Measurements from ENCODE around the gene PAK4. TPM values are rescaled to one million over a fixed set of nuclear protein-coding genes. Genes with fewer than 3 reads are reported as not detected.
A peak's percentile ranks its signal among the peaks of the same experiment; 100 is the strongest.

The PAK4 gene
- total and polyA plus RNA-seq, 2 of the 13 experiments (the other 11 are each of a cell fraction or from before 2014, with no cell fraction given): 9.5 to 17.8 TPM

DNA sequence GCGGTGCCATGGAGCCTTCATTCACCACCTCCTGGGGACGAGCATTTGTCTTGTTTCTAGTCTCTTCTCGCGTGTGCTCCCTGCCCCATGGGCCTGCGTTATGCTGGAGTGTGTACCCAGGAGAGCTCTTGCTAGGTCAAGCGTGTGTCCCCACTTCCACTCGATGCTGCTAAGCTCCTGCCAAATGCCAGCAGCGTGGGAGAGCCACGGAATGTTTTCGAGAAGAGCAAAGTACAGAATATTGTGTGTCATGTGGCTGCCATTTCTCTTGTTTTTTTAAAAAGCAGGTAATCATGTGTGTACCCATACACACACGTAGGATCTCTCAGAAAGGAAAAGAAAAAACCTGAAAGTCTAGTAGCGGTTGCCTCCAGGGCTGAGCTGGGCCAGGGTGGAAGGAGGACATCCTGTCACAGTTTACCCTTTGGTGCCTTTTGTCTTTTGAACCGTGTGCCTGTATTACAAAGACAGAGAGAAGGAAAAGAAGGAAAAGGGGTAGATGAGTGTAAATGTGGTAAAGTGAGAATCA, 28.6 kb downstream of the PAK4 start (continued):
- TF ChIP-seq, protein P1, sequence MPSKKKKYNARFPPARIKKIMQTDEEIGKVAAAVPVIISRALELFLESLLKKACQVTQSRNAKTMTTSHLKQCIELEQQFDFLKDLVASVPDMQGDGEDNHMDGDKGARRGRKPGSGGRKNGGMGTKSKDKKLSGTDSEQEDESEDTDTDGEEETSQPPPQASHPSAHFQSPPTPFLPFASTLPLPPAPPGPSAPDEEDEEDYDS (CRISPR knock-in tag; IDR thresholded peaks at IDR 0.05): no peak
- TF ChIP-seq YEATS2 (CRISPR knock-in tag; IDR thresholded peaks at IDR 0.05; ENCODE audit: borderline replicate concordance) (no peak), ZNF891 (CRISPR knock-in tag; IDR thresholded peaks at IDR 0.05) (no peak)

DNA sequence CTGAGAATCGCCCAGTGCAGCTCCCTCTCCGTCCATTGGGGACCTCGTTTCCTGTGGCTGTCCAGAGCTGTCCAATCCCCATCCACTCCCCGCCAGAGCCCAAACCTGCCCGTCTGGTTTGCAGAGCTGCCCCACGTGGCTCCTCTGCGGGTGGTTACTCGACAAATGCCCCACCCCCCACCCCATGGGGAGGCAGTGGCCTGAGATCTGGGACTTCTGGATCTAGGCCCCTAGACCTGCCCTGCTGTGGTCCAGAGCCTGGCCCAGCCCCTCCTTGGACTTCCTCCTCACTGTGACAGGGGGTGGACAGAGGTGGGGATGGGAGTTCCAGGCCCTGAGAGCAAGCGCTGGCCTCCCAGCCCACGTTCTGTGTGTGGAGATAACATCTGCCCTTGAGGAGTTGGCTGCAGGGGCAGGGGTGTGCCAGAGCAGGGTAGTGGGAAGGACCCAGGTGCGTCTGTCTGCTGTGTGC, 29.1 kb downstream of the PAK4 start:
- no peaks in the 10 kb centered on the region for H3K9me3 ChIP-seq (ENCODE audit: low read length)
- in situ Hi-C loops (cut with HindIII; ENCODE audit: extremely low pct_ligation_motif_present, low pct_unique_long_range_greater_than_20kb): no loop called here
- H3K27me3 ChIP-seq (ENCODE audit: control insufficient read depth in 1 of 2, insufficient read depth in 2 of 2, low read length in 2 of 2): no peaks in the 10 kb centered on the region
- intact Hi-C loops (cut with micrococcal nuclease; ENCODE audit: unreplicated experiment): loop anchor here (5.0 kb wide), 1 partner anchor 32 kb away; no protein-coding TSS in a partner anchor
- no peak overlapping the region for H3K27ac ChIP-seq (ENCODE audit: extremely low read length, insufficient read depth, low read length)
- no peak overlapping the region for H2AFZ ChIP-seq (ENCODE audit: low read length)
- BruUV-seq (replicated peaks): no TSS peak
- no peak overlapping the region for H3K4me3 ChIP-seq (replicated peaks in 1 of 3; ENCODE audit: insufficient read depth in 1 of 3, low read depth in 2 of 3, low read length in 3 of 3)
- no peak overlapping the region for H3K9ac ChIP-seq (ENCODE audit: insufficient read depth, low read depth, low read length)
- peaks cover 1 to 9% of the 10 kb centered on the region in 2 experiments; a peak in 1 of 5 replicates for H3K36me3 ChIP-seq (replicated peaks in 1 of 2; ENCODE audit: control insufficient read depth in 1 of 2, insufficient read depth in 2 of 2, low read length in 2 of 2)
- ATAC-seq (peak; percentile 56), FAIRE-seq (no peak), DNase-seq (ENCODE audit: low spot score) (no peak)
- CTCF ChIA-PET (ENCODE audit: low intra/inter-chr PET ratio, low total read pairs): no interaction called here
- POLR2A ChIA-PET: interaction anchor here (0.7 to 3.6 kb wide), 2 partner anchors 9 to 11 kb away, joined by 3 to 26 read pairs; no protein-coding TSS in a partner anchor
- no peak overlapping the region for H3K4me2 ChIP-seq (ENCODE audit: low read depth, low read length)
- TF ChIP-seq ETV5 (CRISPR knock-in tag; IDR thresholded peaks at IDR 0.05; ENCODE audit: borderline replicate concordance): no peak
- TF ChIP-seq U2AF2 (IDR thresholded peaks at IDR 0.05; ENCODE audit: low read depth, low read length): no peak
- TF ChIP-seq, protein P2, sequence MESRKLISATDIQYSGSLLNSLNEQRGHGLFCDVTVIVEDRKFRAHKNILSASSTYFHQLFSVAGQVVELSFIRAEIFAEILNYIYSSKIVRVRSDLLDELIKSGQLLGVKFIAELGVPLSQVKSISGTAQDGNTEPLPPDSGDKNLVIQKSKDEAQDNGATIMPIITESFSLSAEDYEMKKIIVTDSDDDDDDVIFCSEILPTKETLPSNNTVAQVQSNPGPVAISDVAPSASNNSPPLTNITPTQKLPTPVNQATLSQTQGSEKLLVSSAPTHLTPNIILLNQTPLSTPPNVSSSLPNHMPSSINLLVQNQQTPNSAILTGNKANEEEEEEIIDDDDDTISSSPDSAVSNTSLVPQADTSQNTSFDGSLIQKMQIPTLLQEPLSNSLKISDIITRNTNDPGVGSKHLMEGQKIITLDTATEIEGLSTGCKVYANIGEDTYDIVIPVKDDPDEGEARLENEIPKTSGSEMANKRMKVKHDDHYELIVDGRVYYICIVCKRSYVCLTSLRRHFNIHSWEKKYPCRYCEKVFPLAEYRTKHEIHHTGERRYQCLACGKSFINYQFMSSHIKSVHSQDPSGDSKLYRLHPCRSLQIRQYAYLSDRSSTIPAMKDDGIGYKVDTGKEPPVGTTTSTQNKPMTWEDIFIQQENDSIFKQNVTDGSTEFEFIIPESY (CRISPR knock-in tag; IDR thresholded peaks at IDR 0.05): peak; percentile 20; the same call in 1 of the 2 replicates
- TF ChIP-seq, protein P3, sequence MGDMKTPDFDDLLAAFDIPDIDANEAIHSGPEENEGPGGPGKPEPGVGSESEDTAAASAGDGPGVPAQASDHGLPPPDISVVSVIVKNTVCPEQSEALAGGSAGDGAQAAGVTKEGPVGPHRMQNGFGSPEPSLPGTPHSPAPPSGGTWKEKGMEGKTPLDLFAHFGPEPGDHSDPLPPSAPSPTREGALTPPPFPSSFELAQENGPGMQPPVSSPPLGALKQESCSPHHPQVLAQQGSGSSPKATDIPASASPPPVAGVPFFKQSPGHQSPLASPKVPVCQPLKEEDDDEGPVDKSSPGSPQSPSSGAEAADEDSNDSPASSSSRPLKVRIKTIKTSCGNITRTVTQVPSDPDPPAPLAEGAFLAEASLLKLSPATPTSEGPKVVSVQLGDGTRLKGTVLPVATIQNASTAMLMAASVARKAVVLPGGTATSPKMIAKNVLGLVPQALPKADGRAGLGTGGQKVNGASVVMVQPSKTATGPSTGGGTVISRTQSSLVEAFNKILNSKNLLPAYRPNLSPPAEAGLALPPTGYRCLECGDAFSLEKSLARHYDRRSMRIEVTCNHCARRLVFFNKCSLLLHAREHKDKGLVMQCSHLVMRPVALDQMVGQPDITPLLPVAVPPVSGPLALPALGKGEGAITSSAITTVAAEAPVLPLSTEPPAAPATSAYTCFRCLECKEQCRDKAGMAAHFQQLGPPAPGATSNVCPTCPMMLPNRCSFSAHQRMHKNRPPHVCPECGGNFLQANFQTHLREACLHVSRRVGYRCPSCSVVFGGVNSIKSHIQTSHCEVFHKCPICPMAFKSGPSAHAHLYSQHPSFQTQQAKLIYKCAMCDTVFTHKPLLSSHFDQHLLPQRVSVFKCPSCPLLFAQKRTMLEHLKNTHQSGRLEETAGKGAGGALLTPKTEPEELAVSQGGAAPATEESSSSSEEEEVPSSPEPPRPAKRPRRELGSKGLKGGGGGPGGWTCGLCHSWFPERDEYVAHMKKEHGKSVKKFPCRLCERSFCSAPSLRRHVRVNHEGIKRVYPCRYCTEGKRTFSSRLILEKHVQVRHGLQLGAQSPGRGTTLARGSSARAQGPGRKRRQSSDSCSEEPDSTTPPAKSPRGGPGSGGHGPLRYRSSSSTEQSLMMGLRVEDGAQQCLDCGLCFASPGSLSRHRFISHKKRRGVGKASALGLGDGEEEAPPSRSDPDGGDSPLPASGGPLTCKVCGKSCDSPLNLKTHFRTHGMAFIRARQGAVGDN (CRISPR knock-in tag; IDR thresholded peaks at IDR 0.05): peak; percentile 31
- no peak for TF ChIP-seq ZNF12 (CRISPR knock-in tag; IDR thresholded peaks at IDR 0.05)
- H3K79me2 ChIP-seq (ENCODE audit: insufficient read depth, low read length): peaks cover 52% of the 10 kb centered on the region
- H4K20me1 ChIP-seq (ENCODE audit: insufficient read depth, low read length): peaks cover 18% of the 10 kb centered on the region; the same call in 1 of the 2 replicates
- H3K4me1 ChIP-seq (ENCODE audit: insufficient read depth, low read length): peaks cover 52% of the 10 kb centered on the region
- WGBS (ENCODE audit: low lambda C conversion rate): 83% methylated on average over 3 of the region's 11 CpGs

All from HepG2 (cell line).